Lower lobe of right lung (tissue), 2 donors: ENCODE measurements around the gene ARL2BP. TPM values are rescaled to one million over a fixed set of nuclear protein-coding genes. Genes with fewer than 3 reads are reported as not detected.
A peak's percentile ranks its signal among the peaks of the same experiment; 100 is the strongest.

ENCODE experiments used
- ATAC-seq, 2 donors: fragments of 200-7000 bp; cut with Tn5 transposase; one replicate each; pipeline ENCODE4 v1.9.1; 2020 to 2022; ENCODE audit warnings: mild to moderate bottlenecking in 2 of 2, moderate library complexity in 2 of 2
- DNase-seq: peaks from one replicate; pipeline ENCODE4 v3.0.0-alpha.2; 2020
- H3K27ac ChIP-seq: fragments of 200-600 bp; one replicate; pipeline ENCODE4 v1.8.0; 2022
- H3K27me3 ChIP-seq: fragments of 200-600 bp; one replicate; pipeline ENCODE4 v1.8.0; 2022; ENCODE audit warnings: low read depth
- H3K36me3 ChIP-seq: fragments of 200-600 bp; one replicate; pipeline ENCODE4 v1.8.0; 2022; ENCODE audit warnings: mild to moderate bottlenecking
- H3K4me1 ChIP-seq: fragments of 200-600 bp; one replicate; pipeline ENCODE4 v1.8.0; 2022
- H3K4me3 ChIP-seq: fragments of 200-600 bp; one replicate; pipeline ENCODE4 v1.8.0; 2022; ENCODE audit warnings: mild to moderate bottlenecking
- H3K9me3 ChIP-seq: fragments of 200-600 bp; one replicate; pipeline ENCODE4 v1.8.0; 2022
- CTCF ChIP-seq: fragments of 200-600 bp; IDR thresholded peaks from one replicate; pipeline ENCODE4 v1.8.0; 2022; ENCODE audit warnings: antibody characterized with exemption, mild to moderate bottlenecking
- intact Hi-C: fragments of 100-400 bp; cut with DNase I; formaldehyde crosslinking; loops from one replicate; pipeline ENCODE4 v1.11.0; 2022
- total RNA-seq: library from RNA; stranded (reverse); fragmentation: NEBNext Ultra II Directional; extraction: Animal tissue kit (Norgen Biotek cat#: 25700); gene quantifications from one replicate; pipeline ENCODE4 v1.2.1, GENCODE V29; 2021
- donor health status: DM: no; HTN: yes; CAD: no; lungs with severe emphysema.

ARL2BP gene
- total RNA-seq, 1 donor from 2014 or later, result 58.1 TPM

DNA sequence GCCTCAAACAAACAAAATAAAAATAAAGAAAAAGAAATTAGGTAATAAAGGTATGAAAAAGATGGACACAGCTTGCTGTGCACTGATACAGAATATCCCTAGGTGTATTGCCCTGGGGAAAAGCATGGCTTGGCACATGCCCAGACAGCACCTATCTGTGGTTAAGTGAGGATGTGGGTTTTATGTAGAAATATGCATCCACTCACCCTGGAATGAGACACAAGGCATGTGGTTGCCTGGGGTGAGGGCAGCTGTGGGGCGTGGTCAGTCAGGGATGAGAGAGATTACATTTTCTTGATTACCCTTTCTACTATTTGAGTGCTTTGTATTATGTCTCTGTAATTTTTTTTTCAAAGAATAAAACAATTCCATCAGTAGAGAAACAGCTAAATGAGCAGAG lies 32.5 kb downstream of the ARL2BP start:
- Histone ChIP-seq H3K36me3 (no peaks in the 10 kb centered on the region), H3K4me3 (no peak overlapping the region), H3K4me1 (peaks cover 72% of the 10 kb centered on the region), H3K9me3 (no peaks in the 10 kb centered on the region), H3K27ac (peak overlapping the region; percentile 40), H3K27me3 (no peaks in the 10 kb centered on the region)
- ATAC-seq (peak; percentile 19 to 57), DNase-seq (peak; percentile 53)
- intact Hi-C loops, result no loop called here
- no peak for TF ChIP-seq CTCF

- Histone ChIP-seq H3K4me1 (peaks cover 72% of the 10 kb centered on the region), H3K27me3 (peaks cover 2% of the 10 kb centered on the region), H3K36me3 (no peaks in the 10 kb centered on the region), H3K9me3 (no peaks in the 10 kb centered on the region), H3K4me3 (no peak overlapping the region), H3K27ac (no peak overlapping the region)
- ATAC-seq (no peak), DNase-seq (no peak)
- TF ChIP-seq CTCF, result no peak
- intact Hi-C loops, result no loop called here
Measured at GRCh38 chr16:57278494-57278893, 33.4 kb downstream of the ARL2BP start.

GRCh38 chr16:57279780-57280638 lies 35.0 kb downstream of the ARL2BP start:
- intact Hi-C loops, result no loop called here
- H3K27ac ChIP-seq, result no peak overlapping the region
- peaks cover 16% of the 10 kb centered on the region for H3K27me3 ChIP-seq
- no peaks in the 10 kb centered on the region for H3K9me3 ChIP-seq
- H3K4me1 ChIP-seq, result peaks cover 78% of the 10 kb centered on the region
- H3K36me3 ChIP-seq, result no peaks in the 10 kb centered on the region
- TF ChIP-seq CTCF, result no peak
- ATAC-seq (no peak), DNase-seq (no peak)
- no peak overlapping the region for H3K4me3 ChIP-seq

- H3K9me3 ChIP-seq, result no peaks in the 10 kb centered on the region
- H3K36me3 ChIP-seq, result no peaks in the 10 kb centered on the region
- ATAC-seq (no peak), DNase-seq (no peak)
- H3K27me3 ChIP-seq, result peaks cover 16% of the 10 kb centered on the region
- TF ChIP-seq CTCF, result no peak
- H3K27ac ChIP-seq, result peak overlapping the region; percentile 86
- no peak overlapping the region for H3K4me3 ChIP-seq
- intact Hi-C loops, result no loop called here
- peaks cover 60% of the 10 kb centered on the region for H3K4me1 ChIP-seq
Measured at GRCh38 chr16:57281791-57282190, 36.7 kb downstream of the ARL2BP start.

DNA sequence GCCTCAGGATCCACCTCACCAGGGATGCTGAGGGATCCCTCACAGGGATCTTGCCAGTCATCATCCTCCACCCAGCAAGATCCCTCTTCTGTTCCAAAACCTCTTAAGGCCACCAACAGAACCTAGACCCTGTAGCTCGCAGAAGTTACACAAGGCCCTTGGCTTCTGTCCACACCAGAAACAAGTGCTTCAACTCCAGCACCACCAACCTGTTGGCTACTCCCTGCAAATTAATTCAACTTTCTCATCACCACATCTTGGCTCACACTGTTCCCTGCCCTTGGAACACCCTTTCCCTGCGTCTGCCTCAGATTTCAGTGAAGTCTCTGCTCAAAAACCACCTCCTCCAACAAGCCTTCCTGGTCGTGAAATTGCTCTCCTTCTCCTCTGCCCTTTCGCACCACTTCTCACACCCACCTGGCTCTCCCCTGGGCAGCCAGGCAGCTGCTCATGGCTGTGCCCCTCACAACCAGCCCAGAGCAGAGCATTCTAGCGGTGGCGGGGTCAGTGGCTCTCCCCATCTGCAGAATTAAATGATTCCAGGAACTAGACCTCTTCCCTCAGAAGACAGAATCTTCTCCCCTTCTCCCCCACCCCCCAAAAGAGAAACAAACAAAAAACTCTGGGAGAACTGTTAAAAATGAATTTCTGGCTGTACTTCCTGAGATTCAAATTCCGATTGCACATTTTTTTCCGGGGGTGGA lies 37.6 kb downstream of the ARL2BP start:
- H3K27ac ChIP-seq, result peak overlapping the region; percentile 86
- intact Hi-C loops, result no loop called here
- H3K36me3 ChIP-seq, result no peaks in the 10 kb centered on the region
- no peak for TF ChIP-seq CTCF
- peaks cover 51% of the 10 kb centered on the region for H3K4me1 ChIP-seq
- no peaks in the 10 kb centered on the region for H3K9me3 ChIP-seq
- ATAC-seq (peak; percentile 20 to 31), DNase-seq (no peak)
- peak overlapping the region; percentile 73 for H3K4me3 ChIP-seq
- peaks cover 16% of the 10 kb centered on the region for H3K27me3 ChIP-seq
